Coronary artery (tissue), 2 donors: ENCODE measurements around the gene MYH11.
A peak's percentile ranks its signal among the peaks of the same experiment; 100 is the strongest.

Experiments used
- DNase-seq: peaks from one replicate; pipeline ENCODE4 v3.0.0-alpha.2; 2017; ENCODE audit warnings: low spot score
- H3K27ac ChIP-seq, 2 donors: fragments of 200-600 bp; sonication (generic); one replicate each; pipeline ENCODE4 v1.5.1; 2016 to 2019
- H3K4me3 ChIP-seq: fragments of 200-600 bp; sonication (generic); 2 replicates; pipeline ENCODE4 v1.5.1; 2016; ENCODE audit warnings: mild to moderate bottlenecking, moderate library complexity
- CTCF ChIP-seq: fragments of 200-600 bp; sonication (generic); IDR thresholded peaks from one replicate; pipeline ENCODE4 v1.5.1; 2019; ENCODE audit warnings: antibody characterized with exemption

Gene MYH11

GRCh38 chr16:15690296-15690695 is 166.5 kb downstream of the MYH11 start:
- no peak for TF ChIP-seq CTCF
- Histone ChIP-seq H3K4me3 (no peak overlapping the region), H3K27ac (peak overlapping the region; percentile 3 to 13)
- no peak for DNase-seq

- H3K4me3 ChIP-seq: no peak overlapping the region
- DNase-seq: no peak
These were observed 167.5 kb downstream of the MYH11 start for GRCh38 chr16:15689290-15689689.

GRCh38 chr16:15686287-15686686 is 170.5 kb downstream of the MYH11 start:
- H3K4me3 ChIP-seq: no peak overlapping the region
- H3K27ac ChIP-seq: no peak overlapping the region
- no peak for TF ChIP-seq CTCF
- no peak for DNase-seq

More at GRCh38 chr16:15689290-15689689, 167.5 kb downstream of the MYH11 start:
- H3K27ac ChIP-seq: no peak overlapping the region
- no peak for TF ChIP-seq CTCF

- Histone ChIP-seq H3K4me3 (no peak overlapping the region), H3K27ac (no peak overlapping the region)
- no peak for DNase-seq
- TF ChIP-seq CTCF: no peak
These were observed 174.7 kb downstream of the MYH11 start for GRCh38 chr16:15682105-15682570.

GRCh38 chr16:15677447-15677846 is 179.4 kb downstream of the MYH11 start:
- no peak overlapping the region for H3K4me3 ChIP-seq
- H3K27ac ChIP-seq: no peak overlapping the region
- TF ChIP-seq CTCF: no peak
- no peak for DNase-seq

- no peak for DNase-seq
- Histone ChIP-seq H3K27ac (no peak overlapping the region), H3K4me3 (no peak overlapping the region)
- TF ChIP-seq CTCF: no peak
These were observed 180.3 kb downstream of the MYH11 start for GRCh38 chr16:15676506-15676905.

- Histone ChIP-seq H3K4me3 (no peak overlapping the region), H3K27ac (peak overlapping the region in 1 of 2 donors; percentile 84)
- no peak for DNase-seq
- no peak for TF ChIP-seq CTCF
These were observed 182.3 kb downstream of the MYH11 start for GRCh38 chr16:15674571-15674970.
